ENCODE measurements around the gene EHMT2. TPM values are rescaled to one million over a fixed set of nuclear protein-coding genes. Genes with fewer than 3 reads are reported as not detected.

Gene EHMT2
- polyA plus RNA-seq, 1 donor (not counting 4 experiments of a cell fraction or from before 2014, with no cell fraction given) = 17.7 TPM

- Histone ChIP-seq H3K36me3 (ENCODE audit: control insufficient read depth in 2 of 2, extremely low read depth in 1 of 2, insufficient read depth in 2 of 2, low read length in 2 of 2) (peaks cover 1 to 5% of the 10 kb centered on the region in 2 experiments), H3K4me2 (ENCODE audit: control insufficient read depth, extremely low read depth, insufficient read depth, low read depth, low read length) (peak overlapping the region; percentile 95), H3K4me3 (ENCODE audit: control insufficient read depth in 2 of 3, extremely low read depth in 1 of 3, insufficient read depth in 2 of 3, low read depth in 1 of 3, low read length in 3 of 3) (peak overlapping the region; percentile 83 to 88 (median 85)), H3K9ac (ENCODE audit: control insufficient read depth, extremely low read depth, insufficient read depth, low read length) (peak overlapping the region; percentile 80), H3K4me1 (ENCODE audit: control insufficient read depth, extremely low read depth, insufficient read depth, low read length) (peaks cover 13% of the 10 kb centered on the region), H3K9me3 (ENCODE audit: control insufficient read depth, low read depth, low read length) (no peaks in the 10 kb centered on the region), H3K9me1 (ENCODE audit: control insufficient read depth, extremely low read depth, insufficient read depth, low read length) (no peaks in the 10 kb centered on the region), H3K27me3 (ENCODE audit: control insufficient read depth, extremely low read depth, insufficient read depth, low read length) (no peaks in the 10 kb centered on the region), H4K20me1 (ENCODE audit: control insufficient read depth, extremely low read depth, insufficient read depth, low read length) (no peaks in the 10 kb centered on the region), H3K79me2 (ENCODE audit: control insufficient read depth, insufficient read depth, low read length) (no peaks in the 10 kb centered on the region), H2AFZ (ENCODE audit: control insufficient read depth, low read length) (peak overlapping the region; percentile 89), H3K27ac (ENCODE audit: control insufficient read depth, insufficient read depth, low read length) (peak overlapping the region; percentile 74)
- DNase-seq (ENCODE audit: low read depth, low spot score) = no peak
- dilution Hi-C loops (cut with MboI; ENCODE audit: extremely low pct_ligation_motif_present, low sequenced_read_pairs) = no loop called here
- peak; percentile 20 for FAIRE-seq
- TF ChIP-seq CTCF (optimal IDR thresholded peaks at IDR 0.05 in 1 of 3, IDR thresholded peaks at IDR 0.05 in 1 of 3, conservative IDR thresholded peaks at IDR 0.05 in 1 of 3; ENCODE audit: extremely low read depth in 1 of 3, insufficient read depth in 2 of 3, low read length in 3 of 3) (peak in 1 of 3 experiments; percentile 11), EZH2 (IDR thresholded peaks at IDR 0.05; ENCODE audit: low read length) (no peak)
Measured at GRCh38 chr6:31898383-31899011, 999 bp upstream of the EHMT2 start.

- Histone ChIP-seq H3K27me3 (ENCODE audit: control insufficient read depth, extremely low read depth, insufficient read depth, low read length) (no peaks in the 10 kb centered on the region), H2AFZ (ENCODE audit: control insufficient read depth, low read length) (peak overlapping the region; percentile 52), H3K4me2 (ENCODE audit: control insufficient read depth, extremely low read depth, insufficient read depth, low read depth, low read length) (peak overlapping the region; percentile 81), H3K4me1 (ENCODE audit: control insufficient read depth, extremely low read depth, insufficient read depth, low read length) (peaks cover 11% of the 10 kb centered on the region), H3K4me3 (ENCODE audit: control insufficient read depth in 2 of 3, extremely low read depth in 1 of 3, insufficient read depth in 2 of 3, low read depth in 1 of 3, low read length in 3 of 3) (peak overlapping the region; percentile 83 to 88 (median 85)), H3K79me2 (ENCODE audit: control insufficient read depth, insufficient read depth, low read length) (no peaks in the 10 kb centered on the region), H3K27ac (ENCODE audit: control insufficient read depth, insufficient read depth, low read length) (peak overlapping the region; percentile 12), H4K20me1 (ENCODE audit: control insufficient read depth, extremely low read depth, insufficient read depth, low read length) (no peaks in the 10 kb centered on the region), H3K9ac (ENCODE audit: control insufficient read depth, extremely low read depth, insufficient read depth, low read length) (peak overlapping the region; percentile 69), H3K9me1 (ENCODE audit: control insufficient read depth, extremely low read depth, insufficient read depth, low read length) (no peaks in the 10 kb centered on the region), H3K36me3 (ENCODE audit: control insufficient read depth in 2 of 2, extremely low read depth in 1 of 2, insufficient read depth in 2 of 2, low read length in 2 of 2) (peaks cover 8 to 12% of the 10 kb centered on the region in 2 experiments), H3K9me3 (ENCODE audit: control insufficient read depth, low read depth, low read length) (no peaks in the 10 kb centered on the region)
- dilution Hi-C loops (cut with MboI; ENCODE audit: extremely low pct_ligation_motif_present, low sequenced_read_pairs) = no loop called here
- no peak for TF ChIP-seq EZH2 (IDR thresholded peaks at IDR 0.05; ENCODE audit: low read length)
- no peak for TF ChIP-seq CTCF (optimal IDR thresholded peaks at IDR 0.05 in 1 of 3, IDR thresholded peaks at IDR 0.05 in 1 of 3, conservative IDR thresholded peaks at IDR 0.05 in 1 of 3; ENCODE audit: extremely low read depth in 1 of 3, insufficient read depth in 2 of 3, low read length in 3 of 3)
- no peak for DNase-seq (ENCODE audit: low read depth, low spot score)
- FAIRE-seq = no peak
Measured at GRCh38 chr6:31896856-31897611, 464 bp downstream of the EHMT2 start.
